GM19372 (cell line): ENCODE results near the gene COPE.

Source experiments
- ATAC-seq: cut with Tn5 transposase; IDR thresholded peaks from one replicate; pipeline ENCODE4 v1.9.1; 2021; ENCODE audit warnings: mild to moderate bottlenecking, low read depth, moderate library complexity; ENCODE audit not compliant: unreplicated experiment

Gene COPE

DNA sequence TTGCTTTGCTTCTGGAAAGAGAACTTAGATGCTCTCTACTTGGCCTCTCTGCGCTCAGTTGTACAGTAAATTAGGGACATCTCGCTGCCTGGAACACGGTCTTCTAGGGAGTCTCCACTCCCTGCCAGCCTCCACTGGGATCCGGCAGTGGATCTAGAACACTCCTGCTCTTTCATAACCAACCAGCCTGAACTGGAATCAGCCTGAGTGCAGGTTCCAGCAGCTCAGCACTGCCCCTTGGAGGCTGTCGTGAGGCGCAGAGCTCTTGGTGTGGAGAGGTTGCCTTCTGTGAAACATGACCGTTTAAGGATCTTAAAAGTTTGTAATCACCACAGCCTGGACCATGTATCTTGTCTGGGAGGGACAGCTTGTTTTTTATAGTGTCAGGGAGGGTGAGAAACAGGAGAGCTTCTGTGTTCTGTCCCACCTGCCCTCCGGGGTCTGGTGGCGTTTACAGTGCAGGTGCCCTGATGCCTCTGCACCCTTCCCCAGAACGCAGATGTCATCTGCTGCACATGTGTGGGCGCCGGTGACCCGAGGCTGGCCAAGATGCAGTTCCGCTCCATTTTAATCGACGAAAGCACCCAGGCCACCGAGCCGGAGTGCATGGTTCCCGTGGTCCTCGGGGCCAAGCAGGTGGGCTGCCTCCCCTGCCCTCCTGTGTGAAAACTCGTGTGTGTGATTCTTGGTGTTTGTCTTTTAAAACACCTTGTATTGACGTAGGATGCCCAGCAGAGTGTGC lies 62.6 kb downstream of the COPE start:
- no peak for ATAC-seq

DNA sequence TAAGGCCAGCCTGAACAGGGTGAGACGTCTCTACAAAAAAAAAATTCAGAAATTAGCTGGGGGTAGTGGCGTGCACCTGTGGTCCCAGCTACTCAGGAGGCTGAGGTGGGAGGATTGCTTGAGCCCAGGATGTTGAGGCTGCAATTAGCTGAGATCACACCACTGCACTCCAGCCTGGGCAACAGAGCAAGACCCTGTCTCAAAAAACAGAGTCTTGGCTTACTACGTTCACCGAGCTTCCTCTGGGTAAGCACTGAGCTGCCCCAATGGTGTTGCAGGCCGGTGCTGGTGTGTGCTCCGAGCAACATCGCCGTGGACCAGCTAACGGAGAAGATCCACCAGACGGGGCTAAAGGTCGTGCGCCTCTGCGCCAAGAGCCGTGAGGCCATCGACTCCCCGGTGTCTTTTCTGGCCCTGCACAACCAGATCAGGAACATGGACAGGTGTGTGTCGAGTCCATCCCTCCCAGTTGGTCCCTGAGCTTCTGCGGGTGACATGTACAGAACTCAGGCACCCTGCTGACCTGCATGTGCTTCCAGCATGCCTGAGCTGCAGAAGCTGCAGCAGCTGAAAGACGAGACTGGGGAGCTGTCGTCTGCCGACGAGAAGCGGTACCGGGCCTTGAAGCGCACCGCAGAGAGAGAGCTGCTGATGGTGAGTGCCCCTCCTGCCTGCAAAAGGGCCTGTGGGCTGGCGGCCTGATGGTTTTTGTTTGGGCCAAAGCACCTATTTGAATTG lies 63.4 kb downstream of the COPE start:
- no peak for ATAC-seq

DNA sequence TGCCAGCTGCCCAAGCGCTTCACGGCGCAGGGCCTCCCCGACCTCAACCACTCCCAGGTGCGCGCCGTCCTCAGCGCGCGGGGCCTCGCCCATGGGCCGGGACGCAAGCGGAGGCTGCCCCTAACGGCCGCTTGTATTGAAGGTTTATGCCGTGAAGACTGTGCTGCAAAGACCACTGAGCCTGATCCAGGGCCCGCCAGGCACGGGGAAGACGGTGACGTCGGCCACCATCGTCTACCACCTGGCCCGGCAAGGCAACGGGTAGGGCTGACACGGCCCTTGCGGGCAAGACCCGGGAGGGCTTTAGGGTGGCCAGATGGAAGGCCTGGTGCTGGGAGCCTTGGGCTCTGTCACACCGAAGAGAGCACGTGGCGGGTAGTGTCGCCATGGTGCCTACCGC lies 64.2 kb downstream of the COPE start:
- no peak for ATAC-seq

DNA sequence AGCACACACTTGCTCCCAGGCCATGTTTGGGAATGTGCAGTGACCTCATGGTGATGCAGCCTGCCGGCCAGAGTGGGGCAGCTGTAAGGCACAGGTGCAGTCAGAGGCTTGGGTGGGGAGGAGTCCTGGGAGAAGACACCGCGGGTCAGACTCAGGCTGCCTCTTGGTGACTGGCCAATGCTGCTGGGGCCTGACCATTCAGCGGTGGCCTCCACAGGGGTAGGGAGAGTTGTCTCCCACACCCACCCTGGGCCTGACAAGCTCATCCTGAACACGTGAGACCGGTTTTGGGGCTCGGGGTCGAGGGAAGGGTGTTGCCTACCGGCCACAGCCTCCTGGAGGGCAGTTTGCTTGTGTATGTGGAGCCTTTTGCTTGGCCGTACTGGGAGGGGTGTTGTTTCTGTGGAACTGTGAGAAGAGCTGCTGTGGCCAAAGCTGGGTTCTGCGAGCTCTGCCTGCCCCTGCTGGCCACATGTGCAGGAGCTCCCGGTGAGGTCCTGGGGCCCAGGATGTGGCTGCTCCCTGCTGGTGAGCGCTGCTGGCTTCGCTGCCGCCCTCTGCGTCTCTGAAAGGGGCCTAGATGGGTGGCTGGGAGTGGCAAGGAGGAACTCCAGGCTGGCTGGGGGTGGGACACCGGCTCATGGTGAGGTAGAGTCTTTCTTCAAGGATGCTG lies 65.3 kb downstream of the COPE start:
- ATAC-seq: no peak

DNA sequence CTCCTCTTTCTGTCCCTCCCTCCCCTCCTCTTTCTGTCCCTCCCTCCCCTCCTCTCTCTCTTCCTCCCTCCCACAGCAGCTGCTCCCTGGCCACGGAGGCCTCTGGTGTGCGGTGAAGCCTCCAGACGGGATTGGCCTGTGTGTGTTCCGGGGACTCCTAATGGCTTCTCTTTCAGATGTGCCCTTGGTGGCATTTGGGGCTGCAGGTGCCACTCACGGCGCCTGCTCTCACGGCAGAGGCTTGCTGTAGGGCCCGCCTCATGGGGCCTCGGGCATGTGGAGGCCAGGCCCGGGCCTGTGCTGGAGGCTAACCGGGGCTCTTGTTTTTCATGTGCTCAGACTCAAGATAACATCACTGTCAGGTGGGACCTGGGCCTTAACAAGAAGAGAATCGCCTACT lies 66.5 kb downstream of the COPE start:
- no peak for ATAC-seq

DNA sequence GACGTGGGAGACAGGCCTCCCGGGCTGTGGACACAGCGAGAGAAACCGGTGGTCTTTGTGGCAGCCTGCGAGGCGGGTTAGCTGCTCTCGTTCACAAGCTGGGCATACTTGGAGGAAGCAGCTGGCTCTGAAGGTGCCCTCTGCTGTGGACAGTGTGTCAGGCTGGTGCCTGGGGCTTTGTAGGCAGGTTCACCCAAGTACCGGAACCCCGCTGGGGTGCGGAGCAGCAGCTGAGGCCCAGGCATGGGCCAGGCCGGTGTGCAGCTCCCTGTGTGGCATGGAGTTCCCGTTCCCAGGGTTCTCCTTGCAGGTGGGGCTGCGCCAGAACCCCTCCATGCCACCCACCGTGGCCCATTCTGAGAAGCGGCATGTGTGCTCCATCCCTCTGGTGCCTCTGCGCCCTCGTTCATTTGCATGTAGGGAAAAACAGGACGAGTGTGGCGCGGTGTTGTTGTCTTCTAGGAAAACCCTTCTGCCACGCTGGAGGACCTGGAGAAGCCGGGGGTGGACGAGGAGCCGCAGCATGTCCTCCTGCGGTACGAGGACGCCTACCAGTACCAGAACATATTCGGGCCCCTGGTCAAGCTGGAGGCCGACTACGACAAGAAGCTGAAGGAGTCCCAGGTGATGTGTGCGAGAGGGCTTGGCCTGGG lies 67.4 kb downstream of the COPE start:
- ATAC-seq: no peak

DNA sequence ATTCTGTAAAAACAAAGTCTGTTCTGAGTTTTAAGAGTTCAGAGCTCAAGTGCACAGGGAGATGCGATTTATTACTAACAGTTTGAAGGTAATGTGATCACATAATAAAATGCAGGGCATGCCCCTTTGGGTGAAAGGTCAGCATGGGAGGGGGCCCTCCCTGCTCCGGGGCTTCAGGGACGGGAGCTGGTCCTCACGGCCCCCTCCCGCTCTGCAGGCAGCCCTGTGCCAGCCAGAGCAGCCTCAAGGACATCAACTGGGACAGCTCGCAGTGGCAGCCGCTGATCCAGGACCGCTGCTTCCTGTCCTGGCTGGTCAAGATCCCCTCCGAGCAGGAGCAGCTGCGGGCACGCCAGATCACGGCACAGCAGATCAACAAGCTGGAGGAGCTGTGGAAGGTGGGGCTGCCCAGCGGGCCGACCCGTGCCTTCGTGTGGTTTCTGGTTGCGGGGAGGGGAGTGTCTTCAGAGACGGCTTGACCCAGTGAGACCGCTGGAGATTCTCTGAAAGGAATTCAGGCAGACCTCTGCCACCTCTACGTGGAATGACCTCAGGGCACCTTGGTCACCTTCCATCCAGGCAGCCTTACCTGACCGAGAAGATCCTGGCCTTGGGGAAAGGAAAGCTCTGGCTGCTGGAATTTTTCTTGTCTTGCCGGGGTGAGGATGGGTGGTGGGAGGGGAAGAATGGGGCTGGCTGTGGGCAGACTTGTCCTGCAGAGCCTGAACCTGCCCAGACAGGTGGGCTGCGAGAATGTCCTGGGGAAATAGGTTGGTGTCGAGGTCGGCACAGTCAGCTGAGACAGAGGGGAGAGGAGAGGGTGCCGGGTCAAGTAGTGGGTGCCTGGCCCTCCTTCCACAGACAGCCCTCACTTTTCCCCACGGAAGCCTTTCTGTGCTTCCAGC lies 68.5 kb downstream of the COPE start:
- ATAC-seq: no peak

DNA sequence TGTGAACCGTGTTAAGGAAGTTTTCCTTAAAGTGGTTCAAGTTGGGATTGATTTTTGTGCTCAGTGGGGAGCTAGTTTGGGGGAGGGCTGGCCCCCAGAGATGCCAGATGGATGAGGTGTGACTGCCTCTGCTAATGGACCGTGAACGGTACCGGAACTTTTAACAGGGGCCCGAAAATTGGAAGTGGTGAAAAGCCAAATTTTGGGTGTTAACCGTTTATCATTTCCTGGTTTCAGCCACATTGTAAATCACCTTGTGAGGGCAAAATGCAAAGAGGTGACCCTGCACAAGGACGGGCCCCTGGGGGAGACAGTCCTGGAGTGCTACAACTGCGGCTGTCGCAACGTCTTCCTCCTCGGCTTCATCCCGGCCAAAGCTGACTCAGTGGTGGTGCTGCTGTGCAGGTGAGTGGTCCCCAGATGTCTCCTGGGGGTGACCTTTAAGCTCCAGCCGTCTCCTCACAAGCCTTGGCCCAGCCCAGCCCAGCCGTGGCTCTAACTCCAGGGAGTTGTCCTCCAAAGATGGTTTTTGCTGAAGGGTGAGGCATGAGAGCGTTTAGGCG lies 69.3 kb downstream of the COPE start:
- ATAC-seq: no peak
